Endometrial microvascular endothelial cells (primary cell): Measurements from ENCODE around the gene PRELID1. TPM values are rescaled to one million over a fixed set of nuclear protein-coding genes. Genes with fewer than 3 reads are reported as not detected.

Experiments
- in situ Hi-C: cut with HindIII; loops from 2 replicates; pipeline ENCODE4 v1.10.0; 2017; ENCODE audit warnings: low sequenced_read_pairs, low pct_unique_long_range_greater_than_20kb; ENCODE audit errors: inconsistent ontology term
- total RNA-seq: library from RNA; depleted of rRNA; stranded (reverse); fragments of >200 nt; gene quantifications from one replicate; pipeline ENCODE4 v1.2.3, GENCODE V29; 2015; ENCODE audit errors: inconsistent ontology term

PRELID1 gene
- total RNA-seq, 1 donor from 2014 or later: 226 TPM

DNA sequence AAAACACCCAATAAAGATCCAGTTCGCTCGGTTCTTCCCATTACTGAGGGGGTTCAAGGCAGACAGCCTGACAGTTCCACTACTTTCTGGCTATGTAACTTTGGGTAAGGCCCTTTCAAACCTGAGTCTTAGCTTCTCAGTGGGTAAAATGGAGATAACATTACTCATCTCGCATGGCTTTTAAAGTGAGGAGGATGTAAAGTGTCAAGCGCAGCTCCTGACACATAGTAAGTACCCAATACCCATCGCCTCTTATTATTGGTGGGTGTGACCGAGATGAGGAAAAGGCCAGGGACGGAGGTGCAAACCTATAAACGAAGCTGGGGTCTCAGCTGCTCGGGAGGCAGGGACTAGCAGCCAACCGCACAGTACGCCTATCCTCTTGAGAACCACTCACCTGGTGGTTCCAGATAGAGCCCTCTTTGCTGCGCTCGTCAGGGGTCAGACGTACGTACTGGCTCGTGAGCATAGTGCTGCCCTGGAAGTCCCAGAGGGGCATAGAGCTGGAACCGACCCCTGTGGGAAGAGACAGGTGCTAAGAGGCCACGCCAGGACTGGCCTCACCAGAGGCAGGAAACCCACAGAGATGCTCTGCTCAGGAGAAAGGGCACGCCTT is 47.3 kb downstream of the PRELID1 start:
- in situ Hi-C loops: no loop called here

DNA sequence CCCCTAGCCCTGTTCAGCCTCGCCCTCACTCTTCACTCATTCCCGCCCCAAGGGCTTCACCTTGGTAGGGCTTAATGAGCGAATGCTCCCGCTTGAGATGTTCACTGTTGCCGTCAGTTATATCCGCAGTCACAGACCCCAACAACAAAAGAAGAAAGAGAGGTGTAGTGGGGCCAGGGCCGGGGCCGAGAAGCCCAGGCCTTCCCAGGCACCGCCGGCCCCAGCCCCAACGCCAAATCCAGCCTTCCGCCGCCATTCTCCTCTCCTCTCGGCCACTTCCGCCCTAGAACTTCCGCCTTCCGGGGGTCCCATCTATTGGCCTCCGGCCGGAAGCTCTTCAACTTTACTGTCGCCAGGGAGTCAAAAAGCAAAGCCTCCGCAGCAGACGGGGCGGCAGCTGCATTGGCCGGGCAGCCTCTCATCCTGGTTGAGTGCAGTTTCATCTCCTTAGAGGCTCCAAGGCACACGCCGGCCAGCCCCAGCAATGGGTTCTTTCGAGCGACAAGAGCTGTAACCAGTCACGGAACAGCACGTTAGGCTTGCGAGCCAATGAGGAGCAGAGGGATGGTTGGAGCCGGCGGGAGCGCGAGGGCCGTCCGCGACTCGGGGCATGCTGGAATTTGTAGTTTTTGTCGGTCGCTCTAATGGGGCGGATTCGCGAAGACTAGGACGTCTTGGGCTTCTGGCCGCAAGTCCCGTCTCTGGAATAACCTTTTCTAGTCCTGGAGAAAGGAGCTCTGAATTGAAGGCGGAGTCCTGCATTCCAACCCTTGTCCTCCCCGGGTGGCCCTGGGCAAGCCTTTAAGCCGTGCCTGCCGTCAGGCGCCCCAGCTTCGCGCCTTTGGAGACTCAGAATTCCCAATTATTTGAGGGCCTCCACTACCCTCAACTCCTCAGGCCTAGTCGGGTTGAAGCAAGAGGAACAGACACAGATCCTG is 48.1 kb downstream of the PRELID1 start, which contains the start of gene LMAN2:
LMAN2 (minus strand) TSS at position 277 of the 938 bp plus-strand sequence; CDS start at position 256, 21 bp downstream.
- in situ Hi-C loops: no loop called here

DNA sequence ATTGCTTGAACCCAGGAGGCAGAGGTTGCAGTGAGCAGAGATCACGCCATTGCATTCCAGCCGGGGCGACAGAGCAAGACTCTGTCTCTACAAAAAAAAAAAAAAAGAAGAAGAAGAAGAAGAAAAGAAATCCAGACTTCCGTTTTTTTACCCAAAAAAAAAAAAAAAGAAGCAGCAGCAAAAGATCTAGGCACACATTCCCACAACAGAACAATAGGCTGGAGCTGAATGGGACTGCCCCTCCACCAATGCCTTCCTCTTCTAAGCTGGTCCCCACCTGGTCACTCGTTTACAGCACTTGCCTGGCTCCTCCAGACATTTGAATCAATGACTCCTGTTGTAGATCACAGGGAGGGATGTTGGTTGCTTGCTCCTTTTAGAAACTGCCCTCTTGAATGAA is 49.5 kb downstream of the PRELID1 start:
- in situ Hi-C loops: no loop called here

DNA sequence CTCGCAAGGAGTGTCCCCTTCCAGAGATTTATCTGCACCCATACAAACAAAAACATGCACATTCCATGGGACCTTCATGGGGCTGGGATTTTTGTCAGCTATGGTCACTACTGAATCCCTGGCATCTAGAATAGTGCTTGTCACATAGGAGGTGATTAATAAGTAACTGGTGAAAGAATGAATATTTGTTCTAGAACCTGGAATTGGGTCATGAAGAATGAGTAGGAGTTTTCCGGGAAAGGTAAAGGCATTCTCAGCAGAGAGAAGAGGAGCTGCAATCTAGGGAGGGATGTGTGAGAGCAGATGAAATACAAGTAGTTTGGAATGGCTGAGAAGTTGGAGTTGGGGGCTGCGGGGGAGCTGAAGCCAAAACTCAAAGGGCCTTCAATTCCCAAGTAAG is 50.7 kb downstream of the PRELID1 start:
- in situ Hi-C loops: no loop called here

DNA sequence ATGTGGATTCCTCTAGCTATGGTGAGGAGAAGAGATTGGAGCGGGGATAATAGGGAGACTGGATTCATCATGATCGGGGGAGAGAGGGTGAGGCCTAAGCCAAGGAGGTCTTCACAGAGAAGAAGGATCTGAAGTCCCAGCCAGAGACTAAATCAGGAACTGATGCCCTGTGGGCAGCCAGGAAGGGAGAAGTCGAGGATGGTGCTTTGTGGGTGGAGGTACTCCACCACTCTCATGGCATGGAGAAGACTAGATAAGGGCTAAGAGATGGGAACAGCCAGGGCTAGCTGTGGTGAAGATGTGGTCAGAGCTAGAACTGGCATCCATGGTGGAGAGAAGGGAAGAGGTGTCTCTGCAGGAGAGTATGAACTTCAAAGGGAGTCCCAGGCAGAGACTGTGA is 51.1 kb downstream of the PRELID1 start:
- in situ Hi-C loops: no loop called here

DNA sequence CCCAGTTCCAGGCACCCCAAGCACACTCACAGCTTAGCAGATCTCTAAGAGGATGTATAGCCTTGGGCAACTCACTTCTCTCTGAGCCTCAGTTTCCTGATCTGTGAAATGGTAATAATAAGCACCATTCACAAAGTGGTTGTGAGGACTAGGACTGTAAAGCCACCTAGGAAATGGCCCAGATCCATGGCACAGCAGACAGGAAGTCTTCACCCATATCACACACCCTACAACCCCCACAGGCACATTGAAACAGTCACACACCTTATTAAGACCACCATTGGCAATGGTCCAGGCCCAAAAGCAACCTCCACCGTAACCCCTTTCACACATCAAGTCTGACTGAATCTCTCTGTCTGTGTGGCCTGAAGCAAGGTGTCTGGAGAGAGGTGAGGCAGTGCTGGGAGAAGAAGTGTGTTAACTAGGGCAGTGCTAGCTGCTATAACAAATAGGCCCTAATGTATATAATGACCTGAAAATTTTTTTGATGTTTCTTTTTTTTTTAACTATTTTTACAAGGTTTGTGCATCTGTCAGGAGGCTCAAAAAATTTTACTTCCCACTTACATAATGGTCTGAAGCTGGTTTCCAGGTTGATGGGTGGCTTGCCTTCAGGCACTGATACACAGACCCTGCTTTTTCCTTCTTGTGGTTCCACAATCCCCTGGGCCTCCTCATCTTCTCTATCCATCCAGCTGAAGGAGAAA is 51.7 kb downstream of the PRELID1 start:
- in situ Hi-C loops: no loop called here

DNA sequence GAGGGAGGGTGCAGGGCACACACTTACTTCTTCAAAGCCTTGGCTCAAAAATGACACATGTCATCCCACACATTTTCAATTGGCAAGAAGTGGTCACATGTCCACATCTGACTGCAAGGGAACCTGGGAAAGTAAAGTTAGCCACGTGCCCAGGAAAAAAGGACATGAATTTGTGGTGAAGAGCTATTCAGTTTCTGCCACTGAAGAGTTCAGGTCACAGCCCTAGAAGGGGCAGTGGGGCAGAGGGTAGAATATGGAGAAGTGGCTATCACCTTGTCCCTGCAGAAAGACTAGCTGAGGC is 52.2 kb downstream of the PRELID1 start:
- in situ Hi-C loops: no loop called here

Other genes with a start within 250 kb of the PRELID1 start
- gene FGFR4, start 216.9 kb upstream of the PRELID1 start, total RNA-seq: not detected
- gene NSD1, start 170.0 kb upstream of the PRELID1 start, total RNA-seq: 34.3 TPM
- gene RAB24, start 80 bp upstream of the PRELID1 start, total RNA-seq: 20.3 TPM
- 48.7 TPM for gene MXD3, start 8.1 kb downstream of the PRELID1 start, total RNA-seq
- gene LMAN2, start 47.9 kb downstream of the PRELID1 start, total RNA-seq: 318 TPM
- gene RGS14, start 54.1 kb downstream of the PRELID1 start, total RNA-seq: 7.2 TPM
- gene SLC34A1, start 80.6 kb downstream of the PRELID1 start, total RNA-seq: not detected
- gene PFN3, start 96.9 kb downstream of the PRELID1 start, total RNA-seq: not detected
- gene F12, start 105.8 kb downstream of the PRELID1 start, total RNA-seq: 0.28 TPM
- gene GRK6, start 122.9 kb downstream of the PRELID1 start, total RNA-seq: 50.9 TPM
- gene PRR7, start 143.0 kb downstream of the PRELID1 start, total RNA-seq: 11.2 TPM
- 286 TPM for gene DBN1, start 169.8 kb downstream of the PRELID1 start, total RNA-seq
- gene PDLIM7, start 193.8 kb downstream of the PRELID1 start, total RNA-seq: 224 TPM
- 3.0 TPM for gene DOK3, start 206.0 kb downstream of the PRELID1 start, total RNA-seq
- 163 TPM for gene DDX41, start 213.2 kb downstream of the PRELID1 start, total RNA-seq